H9 (cell line): ENCODE results near the gene PIN1. TPM values are rescaled to one million over a fixed set of nuclear protein-coding genes. Genes with fewer than 3 reads are reported as not detected.

ENCODE experiments used
- DNase-seq: peaks from one replicate; pipeline ENCODE4 v3.0.0-alpha.2; 2017
- H2AFZ ChIP-seq: one replicate; pipeline ENCODE4 v1.6.1; 2013; ENCODE audit warnings: mild to moderate bottlenecking, low read length, control low read depth, moderate library complexity
- H2AK5ac ChIP-seq: 2 replicates; pipeline ENCODE4 v1.6.1; 2013; ENCODE audit warnings: low read length, control low read depth, mixed read lengths; ENCODE audit not compliant: insufficient read length
- H2BK120ac ChIP-seq: one replicate; pipeline ENCODE4 v1.6.1; 2013; ENCODE audit warnings: low read depth, mild to moderate bottlenecking, low read length, control low read depth, inconsistent platforms; ENCODE audit not compliant: poor library complexity, severe bottlenecking
- H2BK12ac ChIP-seq: 2 replicates; pipeline ENCODE4 v1.6.1; 2013; ENCODE audit warnings: low read length, control low read depth, mixed read lengths, low read depth; ENCODE audit not compliant: insufficient read length
- H2BK15ac ChIP-seq: 2 replicates; pipeline ENCODE4 v1.6.1; 2013; ENCODE audit warnings: low read depth, low read length, control low read depth
- H2BK20ac ChIP-seq: one replicate; pipeline ENCODE4 v1.6.1; 2013; ENCODE audit warnings: low read depth, mild to moderate bottlenecking, low read length, control low read depth, inconsistent platforms; ENCODE audit not compliant: poor library complexity, severe bottlenecking
- H2BK5ac ChIP-seq: 2 replicates; pipeline ENCODE4 v1.6.1; 2013; ENCODE audit warnings: low read length, control low read depth, mixed read lengths; ENCODE audit not compliant: insufficient read length
- H3K14ac ChIP-seq: 2 replicates; pipeline ENCODE4 v1.6.1; 2013; ENCODE audit warnings: low read length, control low read depth; ENCODE audit not compliant: insufficient read depth
- H3K18ac ChIP-seq: 2 replicates; pipeline ENCODE4 v1.6.1; 2013; ENCODE audit warnings: low read depth, mild to moderate bottlenecking, mixed read lengths, low read length, control low read depth; ENCODE audit not compliant: insufficient read length
- H3K23ac ChIP-seq: 2 replicates; pipeline ENCODE4 v1.6.1; 2013; ENCODE audit warnings: low read length, control low read depth, mixed read lengths, low read depth; ENCODE audit not compliant: insufficient read length
- H3K23me2 ChIP-seq: 2 replicates; pipeline ENCODE4 v1.6.1; 2013; ENCODE audit warnings: low read depth, mild to moderate bottlenecking, mixed read lengths, low read length, control low read depth; ENCODE audit not compliant: insufficient read length, poor library complexity, severe bottlenecking
- H3K27ac ChIP-seq: 2 replicates; pipeline ENCODE4 v1.5.1; 2013; ENCODE audit warnings: low read length, control low read depth, mixed read lengths, low read depth; ENCODE audit not compliant: insufficient read length
- H3K27me3 ChIP-seq: 2 replicates; pipeline ENCODE4 v1.6.1; 2013; ENCODE audit warnings: low read length, control low read depth, inconsistent platforms; ENCODE audit not compliant: insufficient read depth
- H3K4ac ChIP-seq: 2 replicates; pipeline ENCODE4 v1.6.1; 2013; ENCODE audit warnings: low read depth, mild to moderate bottlenecking, control low read depth, inconsistent platforms, low read length, moderate library complexity
- H3K4me1 ChIP-seq: 2 replicates; pipeline ENCODE4 v1.6.1; 2013; ENCODE audit warnings: low read length, control low read depth, inconsistent platforms; ENCODE audit not compliant: insufficient read depth
- H3K4me2 ChIP-seq: 2 replicates; pipeline ENCODE4 v1.6.1; 2013; ENCODE audit warnings: low read length, control low read depth, mixed read lengths; ENCODE audit not compliant: insufficient read length, insufficient read depth
- H3K56ac ChIP-seq: 2 replicates; pipeline ENCODE4 v1.6.1; 2013; ENCODE audit warnings: low read depth, mild to moderate bottlenecking, mixed read lengths, low read length, control low read depth; ENCODE audit not compliant: insufficient read length
- H3K79me1 ChIP-seq: 2 replicates; pipeline ENCODE4 v1.6.1; 2013; ENCODE audit warnings: low read depth, mild to moderate bottlenecking, moderate library complexity, low read length, control low read depth, inconsistent platforms; ENCODE audit not compliant: insufficient read depth, poor library complexity, severe bottlenecking
- H3K79me2 ChIP-seq: 2 replicates; pipeline ENCODE4 v1.6.1; 2013; ENCODE audit warnings: low read length, control low read depth, inconsistent platforms; ENCODE audit not compliant: insufficient read depth
- H3K9ac ChIP-seq: 2 replicates; pipeline ENCODE4 v1.6.1; 2013; ENCODE audit warnings: low read length, control low read depth, mixed read lengths; ENCODE audit not compliant: insufficient read length; ENCODE audit errors: extremely low read depth
- H3K9me3 ChIP-seq: one replicate; pipeline ENCODE4 v1.6.1; 2013; ENCODE audit warnings: low read depth, low read length, inconsistent platforms; ENCODE audit not compliant: control insufficient read depth
- H3T11ph ChIP-seq: one replicate; pipeline ENCODE4 v1.6.1; 2013; ENCODE audit warnings: mild to moderate bottlenecking, low read length, control low read depth, inconsistent platforms
- H4K20me1 ChIP-seq: one replicate; pipeline ENCODE4 v1.6.1; 2013; ENCODE audit not compliant: control insufficient read depth, insufficient read length, insufficient read depth
- H4K5ac ChIP-seq: 2 replicates; pipeline ENCODE4 v1.6.1; 2013; ENCODE audit warnings: low read depth, mild to moderate bottlenecking, mixed read lengths, low read length, control low read depth; ENCODE audit not compliant: insufficient read length
- H4K8ac ChIP-seq: replicated peaks from 2 replicates; pipeline ENCODE4 v1.6.1; 2013; ENCODE audit warnings: low read length, control low read depth, mixed read lengths, low read depth; ENCODE audit not compliant: insufficient read length
- H4K91ac ChIP-seq: 2 replicates; pipeline ENCODE4 v1.6.1; 2013; ENCODE audit warnings: low read depth, mild to moderate bottlenecking, moderate library complexity, mixed read lengths, low read length, control low read depth; ENCODE audit not compliant: insufficient read length
- H3K27ac Mint-ChIP-seq, 3 experiments: 2 replicates in 2 of 3; 3 replicates in 1 of 3; pipeline ENCODE4 v1.8.0; 2020 to 2021; ENCODE audit warnings: mixed read lengths in 3 of 3, mild to moderate bottlenecking in 1 of 3, moderate library complexity in 1 of 3
- H3K27me3 Mint-ChIP-seq: 2 replicates; pipeline ENCODE4 v1.8.0; 2021; ENCODE audit warnings: low read depth, mild to moderate bottlenecking, moderate library complexity, mixed read lengths
- H3K36me3 Mint-ChIP-seq, 3 experiments: 2 replicates in 2 of 3; 3 replicates in 1 of 3; pipeline ENCODE4 v1.8.0; 2020 to 2021; ENCODE audit warnings: low read depth in 3 of 3, mixed read lengths in 3 of 3; ENCODE audit not compliant: insufficient read depth in 1 of 3
- H3K4me1 Mint-ChIP-seq, 2 experiments: 2 replicates each; pipeline ENCODE4 v1.8.0; 2020; ENCODE audit warnings: mixed read lengths in 2 of 2
- H3K4me3 Mint-ChIP-seq, 2 experiments: 2 replicates in 1 of 2; 3 replicates in 1 of 2; pipeline ENCODE4 v1.8.0; 2020 to 2021; ENCODE audit warnings: mild to moderate bottlenecking in 2 of 2, mixed read lengths in 2 of 2, moderate library complexity in 1 of 2
- H3K9me3 Mint-ChIP-seq, 2 experiments: 2 replicates in 1 of 2; 3 replicates in 1 of 2; pipeline ENCODE4 v1.8.0; 2020; ENCODE audit warnings: mild to moderate bottlenecking in 2 of 2, mixed read lengths in 2 of 2, moderate library complexity in 1 of 2
- WGBS: extraction: QIAGEN DNeasy Blood & Tissue Kit; methylation state at CpG from one replicate; pipeline ENCODE4 v1.1.7; 2013; ENCODE audit warnings: missing lambda C conversion rate, low lambda C conversion rate, mixed read lengths; ENCODE audit not compliant: insufficient read length; ENCODE audit errors: extremely low coverage; 5-methylcytosine and 5-hydroxymethylcytosine counted together
- total RNA-seq: library from RNA; stranded (reverse); gene quantifications from 2 replicates; pipeline ENCODE4 v1.2.1, GENCODE V29; 2021
- TF ChIP-seq, protein P1 (sequence below): fragments of 200-600 bp; sonication (generic); conservative IDR thresholded peaks from 3 replicates; pipeline ENCODE4 v1.8.0; 2021; ENCODE audit warnings: antibody characterized with exemption, mild to moderate bottlenecking

The PIN1 gene
- total RNA-seq, 1 experiment from 2014 or later, result 110 TPM

DNA sequence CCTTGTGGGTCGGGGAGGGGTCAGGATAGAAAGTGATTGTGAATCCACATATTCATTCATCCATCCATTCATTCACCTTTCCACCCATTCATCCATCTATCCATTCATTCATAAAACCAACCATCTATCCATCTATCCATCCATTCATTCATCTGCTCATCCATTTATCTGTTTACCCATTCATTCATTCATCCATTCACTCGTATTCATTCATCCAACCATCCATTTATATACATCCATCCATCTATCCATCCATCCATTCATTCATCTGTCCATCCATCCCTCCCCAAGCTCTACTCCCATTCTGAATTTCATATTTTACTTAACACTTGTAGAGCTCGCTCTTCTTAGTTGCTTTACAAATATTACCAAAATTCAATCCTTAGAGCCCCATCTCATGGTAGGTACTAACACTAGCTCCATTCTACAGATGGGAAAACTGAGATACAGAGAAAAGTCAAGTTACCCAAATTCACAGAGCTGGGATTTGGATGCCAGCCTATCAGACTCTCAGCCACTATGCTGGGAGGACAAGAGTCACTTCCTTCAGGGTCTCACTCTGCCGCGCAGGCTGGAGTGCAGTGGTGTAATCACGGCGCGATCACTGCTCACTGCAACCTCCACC, 37.6 kb downstream of the PIN1 start:
- Histone ChIP-seq H3K9ac (no peak overlapping the region), H3K27me3 (no peaks in the 10 kb centered on the region)
- H3K27ac Mint-ChIP-seq, result peak overlapping the region in 1 of 3 experiments; percentile 14; a peak in 2 of 7 replicates

More for the DNA sequence above, 37.6 kb downstream of the PIN1 start:
- no peaks in the 10 kb centered on the region; a peak in 1 of 7 replicates for H3K36me3 Mint-ChIP-seq
- H3K4me1 Mint-ChIP-seq, result peaks cover 9 to 22% of the 10 kb centered on the region in 2 experiments
- H4K5ac ChIP-seq, result no peak overlapping the region
- H3K23me2 ChIP-seq, result no peaks in the 10 kb centered on the region
- DNase-seq, result no peak
- no peak overlapping the region for H3K4me3 Mint-ChIP-seq
- no peak overlapping the region for H3K18ac ChIP-seq
- no peak overlapping the region for H2BK120ac ChIP-seq
- H3K79me1 ChIP-seq, result no peaks in the 10 kb centered on the region
- H3K79me2 ChIP-seq, result no peaks in the 10 kb centered on the region
- H4K91ac ChIP-seq, result no peak overlapping the region
- no peaks in the 10 kb centered on the region for H3K9me3 ChIP-seq
- H3K14ac ChIP-seq, result no peak overlapping the region
- no peak overlapping the region for H3K56ac ChIP-seq
- no peak overlapping the region for H3K4ac ChIP-seq
- H2AK5ac ChIP-seq, result no peak overlapping the region
- H2AFZ ChIP-seq, result no peak overlapping the region
- no peak overlapping the region for H2BK20ac ChIP-seq
- no peak overlapping the region for H4K8ac ChIP-seq
- no peaks in the 10 kb centered on the region for H3K4me1 ChIP-seq
- no peak overlapping the region for H3K27ac ChIP-seq
- H3K27me3 Mint-ChIP-seq, result no peaks in the 10 kb centered on the region
- 100% methylated on average over 1 of the region's 8 CpGs for WGBS
- no peaks in the 10 kb centered on the region for H4K20me1 ChIP-seq
- H3K9me3 Mint-ChIP-seq, result no peaks in the 10 kb centered on the region
- H2BK15ac ChIP-seq, result no peak overlapping the region
- H3T11ph ChIP-seq, result no peak overlapping the region
- TF ChIP-seq, protein P1, sequence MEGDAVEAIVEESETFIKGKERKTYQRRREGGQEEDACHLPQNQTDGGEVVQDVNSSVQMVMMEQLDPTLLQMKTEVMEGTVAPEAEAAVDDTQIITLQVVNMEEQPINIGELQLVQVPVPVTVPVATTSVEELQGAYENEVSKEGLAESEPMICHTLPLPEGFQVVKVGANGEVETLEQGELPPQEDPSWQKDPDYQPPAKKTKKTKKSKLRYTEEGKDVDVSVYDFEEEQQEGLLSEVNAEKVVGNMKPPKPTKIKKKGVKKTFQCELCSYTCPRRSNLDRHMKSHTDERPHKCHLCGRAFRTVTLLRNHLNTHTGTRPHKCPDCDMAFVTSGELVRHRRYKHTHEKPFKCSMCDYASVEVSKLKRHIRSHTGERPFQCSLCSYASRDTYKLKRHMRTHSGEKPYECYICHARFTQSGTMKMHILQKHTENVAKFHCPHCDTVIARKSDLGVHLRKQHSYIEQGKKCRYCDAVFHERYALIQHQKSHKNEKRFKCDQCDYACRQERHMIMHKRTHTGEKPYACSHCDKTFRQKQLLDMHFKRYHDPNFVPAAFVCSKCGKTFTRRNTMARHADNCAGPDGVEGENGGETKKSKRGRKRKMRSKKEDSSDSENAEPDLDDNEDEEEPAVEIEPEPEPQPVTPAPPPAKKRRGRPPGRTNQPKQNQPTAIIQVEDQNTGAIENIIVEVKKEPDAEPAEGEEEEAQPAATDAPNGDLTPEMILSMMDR, result no peak
- no peak overlapping the region for H3K4me2 ChIP-seq
- H2BK5ac ChIP-seq, result no peak overlapping the region
- H3K23ac ChIP-seq, result no peak overlapping the region
- no peak overlapping the region for H2BK12ac ChIP-seq
